ENCODE results near the gene TOR3A.
A peak's percentile ranks its signal among the peaks of the same experiment; 100 is the strongest.

TOR3A gene

DNA sequence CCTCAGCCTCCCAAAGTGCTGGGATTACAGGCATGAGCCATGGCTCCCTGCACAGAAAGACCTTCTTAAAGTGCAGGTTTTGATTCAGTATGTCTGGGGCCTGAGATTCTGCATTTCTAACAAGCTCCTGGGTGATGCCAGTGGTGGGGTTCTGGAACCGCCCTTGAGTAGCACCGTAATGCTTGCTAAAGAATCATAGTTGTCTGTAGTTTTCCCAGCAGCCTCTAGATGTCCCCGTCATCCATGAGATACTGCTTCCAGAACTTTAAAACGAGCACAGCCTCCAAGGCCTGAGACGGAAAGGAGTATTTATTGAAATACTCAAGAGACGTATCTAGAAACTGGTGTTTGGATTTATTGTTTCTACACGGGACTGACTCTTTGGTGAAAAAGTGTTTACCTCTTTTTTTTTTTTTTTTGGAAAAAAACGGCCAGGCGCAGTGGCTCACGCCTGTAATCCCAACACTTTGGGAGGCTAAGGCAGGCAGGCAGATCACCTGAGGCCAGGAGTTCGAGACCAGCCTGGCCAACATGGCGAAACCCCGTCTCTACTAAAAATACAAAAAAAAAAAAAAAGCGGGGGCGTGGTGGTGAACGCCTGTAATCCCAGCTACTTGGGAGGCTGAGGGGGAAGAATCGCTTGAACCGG is 2.6 kb upstream of the TOR3A start:
- FAIRE-seq: peak; percentile 93
- TF ChIP-seq, protein P1, sequence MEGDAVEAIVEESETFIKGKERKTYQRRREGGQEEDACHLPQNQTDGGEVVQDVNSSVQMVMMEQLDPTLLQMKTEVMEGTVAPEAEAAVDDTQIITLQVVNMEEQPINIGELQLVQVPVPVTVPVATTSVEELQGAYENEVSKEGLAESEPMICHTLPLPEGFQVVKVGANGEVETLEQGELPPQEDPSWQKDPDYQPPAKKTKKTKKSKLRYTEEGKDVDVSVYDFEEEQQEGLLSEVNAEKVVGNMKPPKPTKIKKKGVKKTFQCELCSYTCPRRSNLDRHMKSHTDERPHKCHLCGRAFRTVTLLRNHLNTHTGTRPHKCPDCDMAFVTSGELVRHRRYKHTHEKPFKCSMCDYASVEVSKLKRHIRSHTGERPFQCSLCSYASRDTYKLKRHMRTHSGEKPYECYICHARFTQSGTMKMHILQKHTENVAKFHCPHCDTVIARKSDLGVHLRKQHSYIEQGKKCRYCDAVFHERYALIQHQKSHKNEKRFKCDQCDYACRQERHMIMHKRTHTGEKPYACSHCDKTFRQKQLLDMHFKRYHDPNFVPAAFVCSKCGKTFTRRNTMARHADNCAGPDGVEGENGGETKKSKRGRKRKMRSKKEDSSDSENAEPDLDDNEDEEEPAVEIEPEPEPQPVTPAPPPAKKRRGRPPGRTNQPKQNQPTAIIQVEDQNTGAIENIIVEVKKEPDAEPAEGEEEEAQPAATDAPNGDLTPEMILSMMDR (IDR thresholded peaks at IDR 0.05; ENCODE audit: insufficient read depth, missing control alignments): peak; percentile 98
- peak; percentile 72 for DNase-seq (ENCODE audit: insufficient read length, low spot score)

DNA sequence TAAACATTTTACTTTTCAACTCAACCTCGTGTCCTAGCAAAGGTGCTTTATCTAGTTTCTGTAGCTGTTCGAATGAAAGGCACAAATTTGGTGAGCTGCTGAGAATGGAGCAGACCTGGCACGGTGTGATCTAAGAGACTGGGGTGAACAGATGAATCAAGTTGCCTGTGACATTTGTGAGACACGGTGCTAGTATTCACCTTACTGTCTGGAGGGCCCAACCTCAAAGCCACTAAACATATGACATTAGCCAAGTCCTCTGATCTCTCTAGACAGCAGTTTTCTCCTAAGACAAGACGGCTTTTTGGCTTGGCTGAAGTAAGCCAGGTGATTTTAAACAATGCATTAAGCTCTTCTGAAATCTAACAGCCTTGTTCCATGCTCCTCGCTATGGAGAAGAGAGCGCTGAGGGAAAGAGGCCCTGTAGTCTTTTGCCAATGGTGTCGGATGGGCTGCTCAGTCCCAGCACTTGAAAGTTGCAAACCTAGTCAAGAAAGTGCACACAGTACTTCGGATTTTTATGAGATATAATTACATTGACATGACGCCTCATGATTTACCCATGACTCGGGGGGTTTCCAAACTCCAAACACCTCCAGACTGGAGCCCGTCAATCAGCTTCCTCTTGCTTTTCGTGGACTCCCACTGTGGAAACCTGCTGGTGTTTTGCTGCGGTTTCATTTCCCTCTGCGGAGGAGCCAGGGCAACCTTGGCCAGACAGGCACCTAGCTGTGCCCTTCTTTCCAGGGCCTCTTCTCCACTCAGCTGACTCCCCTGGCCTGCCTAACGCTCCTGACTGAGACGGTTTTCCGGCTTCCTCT is 794 bp upstream of the TOR3A start:
- no peak for DNase-seq (ENCODE audit: insufficient read length, low spot score)
- FAIRE-seq: no peak
- TF ChIP-seq, protein P1 (IDR thresholded peaks at IDR 0.05; ENCODE audit: insufficient read depth, missing control alignments): no peak

DNA sequence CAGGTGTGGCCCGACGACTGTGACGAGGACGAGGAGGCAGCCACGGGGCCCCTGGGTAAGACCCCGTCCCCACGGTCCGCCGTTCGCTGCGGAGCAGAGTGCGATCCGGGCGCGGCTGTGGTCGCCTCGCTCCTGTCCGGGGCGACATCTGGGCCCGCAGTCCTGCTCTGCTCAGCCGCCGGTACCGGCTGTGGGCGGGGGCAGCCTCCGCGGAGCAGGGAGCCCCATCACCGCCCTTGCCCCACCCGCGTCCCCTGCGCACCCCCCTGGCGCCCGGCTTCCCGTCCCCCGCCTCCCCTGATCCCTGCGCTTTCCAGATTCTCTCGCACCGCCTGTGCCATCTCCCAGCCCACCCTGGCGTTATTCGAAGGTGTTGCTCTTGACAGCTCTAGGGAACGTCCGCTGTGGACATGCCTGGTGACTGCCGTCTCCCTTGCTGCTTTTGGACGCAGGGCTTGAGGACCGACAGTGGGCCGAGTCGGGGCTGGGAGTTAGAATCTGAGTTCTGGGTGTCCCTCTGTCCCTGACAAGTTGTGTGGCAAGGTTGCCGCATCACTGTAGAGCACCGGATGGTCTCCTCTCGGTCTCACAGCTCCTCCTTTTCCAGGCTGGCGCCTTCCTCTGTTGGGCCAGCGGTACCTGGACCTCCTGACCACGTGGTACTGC is 596 bp downstream of the TOR3A start:
- TF ChIP-seq, protein P1 (IDR thresholded peaks at IDR 0.05; ENCODE audit: insufficient read depth, missing control alignments): no peak
- FAIRE-seq (no peak), DNase-seq (ENCODE audit: insufficient read length, low spot score) (no peak)

DNA sequence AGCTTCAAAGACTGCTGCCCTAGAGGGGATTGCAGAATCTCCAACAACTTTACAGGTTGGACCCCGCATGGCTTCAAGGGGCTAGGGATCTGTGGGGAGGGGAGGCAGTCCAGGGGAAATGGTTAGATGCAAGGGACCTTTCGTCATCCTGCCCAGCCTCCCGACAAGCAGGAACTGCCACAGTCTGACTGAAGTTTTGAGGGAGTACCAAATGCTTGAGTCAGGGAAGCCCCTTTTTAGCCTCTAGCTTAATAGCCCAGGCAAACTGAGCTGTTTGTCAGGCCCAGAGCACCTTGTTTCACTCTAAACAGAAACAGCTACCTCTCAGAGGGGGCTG is 1.1 kb downstream of the TOR3A start:
- no peak for DNase-seq (ENCODE audit: insufficient read length, low spot score)

DNA sequence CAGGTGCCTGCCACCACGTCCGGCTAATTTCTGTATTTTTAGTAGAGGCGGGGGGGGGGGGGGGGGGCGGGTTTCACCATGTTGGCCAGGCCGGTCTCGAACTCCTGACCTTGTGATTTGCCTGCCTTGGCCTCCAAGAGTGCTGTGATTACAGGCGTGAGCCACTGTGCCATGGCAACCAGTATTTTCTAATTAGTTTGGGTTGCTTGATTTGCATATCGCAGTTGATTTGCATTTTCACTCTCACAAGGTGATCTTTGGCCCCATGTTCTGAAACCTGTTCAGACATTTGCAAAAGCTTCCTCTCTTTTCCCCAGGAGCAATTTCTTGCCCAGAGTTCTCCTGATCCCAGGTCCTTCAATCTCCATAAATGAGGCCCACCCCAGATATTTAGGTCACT is 1.7 kb downstream of the TOR3A start:
- DNase-seq (ENCODE audit: insufficient read length, low spot score): no peak
- FAIRE-seq: no peak
- TF ChIP-seq, protein P1 (IDR thresholded peaks at IDR 0.05; ENCODE audit: insufficient read depth, missing control alignments): no peak

More for the DNA sequence above, 1.1 kb downstream of the TOR3A start:
- TF ChIP-seq, protein P1 (IDR thresholded peaks at IDR 0.05; ENCODE audit: insufficient read depth, missing control alignments): no peak
- no peak for FAIRE-seq

DNA sequence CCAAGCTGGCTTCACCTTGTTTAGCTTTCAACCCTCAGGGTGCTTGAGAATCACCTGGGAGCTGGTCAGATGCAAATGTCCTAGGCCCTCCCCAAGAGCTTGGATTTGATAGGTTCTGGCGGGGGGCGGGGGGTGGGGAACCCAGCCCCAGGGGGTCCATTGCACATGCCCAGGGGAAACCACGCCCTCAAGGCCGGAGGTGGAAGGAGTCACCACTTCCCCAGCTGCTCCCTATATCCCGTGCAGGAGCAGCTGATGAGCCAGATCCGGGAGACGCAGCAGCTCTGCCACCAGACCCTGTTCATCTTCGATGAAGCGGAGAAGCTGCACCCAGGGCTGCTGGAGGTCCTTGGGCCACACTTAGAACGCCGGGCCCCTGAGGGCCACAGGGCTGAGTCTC is 5.8 kb downstream of the TOR3A start:
- DNase-seq (ENCODE audit: insufficient read length, low spot score) (no peak), FAIRE-seq (no peak)
- TF ChIP-seq, protein P1 (IDR thresholded peaks at IDR 0.05; ENCODE audit: insufficient read depth, missing control alignments): no peak
